ENCODE measurements around the gene ACOT8.

GRCh38 chr20:45888681-45889080 is 31.5 kb upstream of the ACOT8 start:
- TF ChIP-seq ZNF592 (IDR thresholded peaks at IDR 0.05) = no peak
- TF ChIP-seq ZNF274 (IDR thresholded peaks at IDR 0.05; ENCODE audit: insufficient read depth, insufficient read length) = no peak
- TF ChIP-seq LARP7 (IDR thresholded peaks at IDR 0.05) = no peak
- no peak for TF ChIP-seq EGR1 (IDR thresholded peaks at IDR 0.05; ENCODE audit: borderline replicate concordance in 1 of 2, low read depth in 2 of 2, low read length in 2 of 2)
- no peak for TF ChIP-seq MXI1 (IDR thresholded peaks at IDR 0.05; ENCODE audit: low read depth, low read length)
- TF ChIP-seq PRDM15 (CRISPR knock-in tag; IDR thresholded peaks at IDR 0.05) = no peak
- TF ChIP-seq CTCF (IDR thresholded peaks at IDR 0.05 in 2 of 3, conservative IDR thresholded peaks at IDR 0.05 in 1 of 3; ENCODE audit: control insufficient read depth in 2 of 3, extremely low read depth in 1 of 3, insufficient read depth in 1 of 3, low read depth in 3 of 3, low read length in 3 of 3) = no peak
- no peak for TF ChIP-seq BCLAF1 (IDR thresholded peaks at IDR 0.05)
- TF ChIP-seq EP300 (IDR thresholded peaks at IDR 0.05; ENCODE audit: borderline replicate concordance in 1 of 2, control insufficient read depth in 1 of 2, low read depth in 2 of 2, low read length in 2 of 2) = no peak
- TF ChIP-seq PML (IDR thresholded peaks at IDR 0.05; ENCODE audit: low read length) = no peak
- no peak for TF ChIP-seq SP1 (IDR thresholded peaks at IDR 0.05; ENCODE audit: low read depth, low read length)
- no peak for TF ChIP-seq TCF7 (IDR thresholded peaks at IDR 0.05; ENCODE audit: borderline replicate concordance)
- TF ChIP-seq NR2C2 (IDR thresholded peaks at IDR 0.05; ENCODE audit: borderline replicate concordance, control insufficient read depth, insufficient read length, low read depth) = no peak

Measured in GM12878 (cell line).